Adrenal gland (tissue), 5 donors: ENCODE data around the gene UNC119B.

ENCODE experiments used
- POLR2A ChIP-seq, 2 donors: fragments of 450-650 bp; IDR thresholded peaks; one replicate each; pipeline ENCODE4 v1.6.1; 2017; ENCODE audit warnings: antibody characterized with exemption in 2 of 2, mild to moderate bottlenecking in 2 of 2, moderate library complexity in 1 of 2
- TF ChIP-seq, protein P1 (sequence below), 6 experiments: fragments of 450-650 bp in 4 of 6; fragments of 200-600 bp in 2 of 6; sonication (generic) in 1 of 6; IDR thresholded peaks; 1 replicate in 5 of 6; 2 replicates in 1 of 6; pipeline versions ENCODE4 v1.5.1 to v1.8.0; 2016 to 2021; ENCODE audit warnings: antibody characterized with exemption in 6 of 6, mild to moderate bottlenecking in 2 of 6, moderate library complexity in 1 of 6
- donor health status: DM: no; HTN: no; CAD: no.

DNA sequence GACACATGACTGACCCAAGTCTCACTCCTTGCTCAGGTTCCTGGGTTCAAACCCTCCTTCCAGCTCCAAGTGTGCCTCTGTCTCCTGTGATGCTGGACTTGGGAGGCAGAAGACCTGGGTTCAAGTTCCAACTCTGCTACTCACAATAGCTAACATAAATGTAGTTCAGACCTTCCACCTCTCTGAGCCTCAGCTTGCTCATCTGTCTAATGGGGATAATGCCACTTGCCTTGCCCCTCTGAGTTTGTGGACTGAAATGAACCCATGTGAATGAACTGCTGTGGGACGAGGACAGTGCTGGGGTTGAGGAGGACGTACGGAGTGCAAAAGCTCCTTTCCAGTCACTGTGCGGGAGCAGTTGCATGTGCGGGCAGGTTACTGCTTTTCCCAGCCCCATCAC lies 56.3 kb downstream of the UNC119B start:
- TF ChIP-seq POLR2A (IDR thresholded peaks at IDR 0.05), result no peak
- TF ChIP-seq, protein P1, sequence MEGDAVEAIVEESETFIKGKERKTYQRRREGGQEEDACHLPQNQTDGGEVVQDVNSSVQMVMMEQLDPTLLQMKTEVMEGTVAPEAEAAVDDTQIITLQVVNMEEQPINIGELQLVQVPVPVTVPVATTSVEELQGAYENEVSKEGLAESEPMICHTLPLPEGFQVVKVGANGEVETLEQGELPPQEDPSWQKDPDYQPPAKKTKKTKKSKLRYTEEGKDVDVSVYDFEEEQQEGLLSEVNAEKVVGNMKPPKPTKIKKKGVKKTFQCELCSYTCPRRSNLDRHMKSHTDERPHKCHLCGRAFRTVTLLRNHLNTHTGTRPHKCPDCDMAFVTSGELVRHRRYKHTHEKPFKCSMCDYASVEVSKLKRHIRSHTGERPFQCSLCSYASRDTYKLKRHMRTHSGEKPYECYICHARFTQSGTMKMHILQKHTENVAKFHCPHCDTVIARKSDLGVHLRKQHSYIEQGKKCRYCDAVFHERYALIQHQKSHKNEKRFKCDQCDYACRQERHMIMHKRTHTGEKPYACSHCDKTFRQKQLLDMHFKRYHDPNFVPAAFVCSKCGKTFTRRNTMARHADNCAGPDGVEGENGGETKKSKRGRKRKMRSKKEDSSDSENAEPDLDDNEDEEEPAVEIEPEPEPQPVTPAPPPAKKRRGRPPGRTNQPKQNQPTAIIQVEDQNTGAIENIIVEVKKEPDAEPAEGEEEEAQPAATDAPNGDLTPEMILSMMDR (IDR thresholded peaks at IDR 0.05), result no peak
